Ramos (cell line): ENCODE results near the gene HGFAC.

Source experiments
- in situ Hi-C: fragments of 300-500 bp; cut with MboI; formaldehyde crosslinking; loops from one replicate; pipeline ENCODE4 v1.14.3; 2022; ENCODE audit warnings: low sequenced_read_pairs; ENCODE audit not compliant: unreplicated experiment

The HGFAC gene

GRCh38 chr4:3481783-3482393, 40.1 kb downstream of the HGFAC start:
- in situ Hi-C loops: no loop called here

- in situ Hi-C loops: no loop called here
Observed at GRCh38 chr4:3482707-3483106, 40.9 kb downstream of the HGFAC start.

- in situ Hi-C loops: no loop called here
Observed at GRCh38 chr4:3483471-3483921, 41.7 kb downstream of the HGFAC start.

GRCh38 chr4:3484057-3484973, 42.5 kb downstream of the HGFAC start:
- in situ Hi-C loops: no loop called here

GRCh38 chr4:3485011-3485791, 43.4 kb downstream of the HGFAC start:
- in situ Hi-C loops: no loop called here

- in situ Hi-C loops: no loop called here
Observed at GRCh38 chr4:3485886-3486540, 44.2 kb downstream of the HGFAC start.

- in situ Hi-C loops: no loop called here
Observed at GRCh38 chr4:3486541-3487540, 45.1 kb downstream of the HGFAC start.

- in situ Hi-C loops: no loop called here
Observed at GRCh38 chr4:3487861-3488260, 46.1 kb downstream of the HGFAC start.

GRCh38 chr4:3488820-3489219, 47.1 kb downstream of the HGFAC start:
- in situ Hi-C loops: no loop called here

- in situ Hi-C loops: no loop called here
Observed at GRCh38 chr4:3489451-3489962, 47.7 kb downstream of the HGFAC start.

- in situ Hi-C loops: no loop called here
Observed at GRCh38 chr4:3491681-3492405, 50.1 kb downstream of the HGFAC start.

- in situ Hi-C loops: no loop called here
Observed at GRCh38 chr4:3492741-3493719, 51.3 kb downstream of the HGFAC start.

GRCh38 chr4:3493720-3494461, 52.1 kb downstream of the HGFAC start:
- in situ Hi-C loops: no loop called here

GRCh38 chr4:3494462-3494871, 52.7 kb downstream of the HGFAC start:
- in situ Hi-C loops: no loop called here

GRCh38 chr4:3495204-3495975, 53.6 kb downstream of the HGFAC start:
- in situ Hi-C loops: no loop called here

- in situ Hi-C loops: no loop called here
Observed at GRCh38 chr4:3496021-3496420, 54.3 kb downstream of the HGFAC start.
